SKM-1 treated with dmso at 0.1 percent for 144 hours (cell line): ENCODE data around the gene ARHGAP10.

Experiments used
- DNase-seq: peaks from one replicate; lab custom pipeline; 2025; ENCODE audit not compliant: unreplicated experiment; lab: John Stamatoyannopoulos, UW

ARHGAP10 gene

GRCh38 chr4:147765121-147765529, 33.2 kb downstream of the ARHGAP10 start:
- DNase-seq, result no peak

- no peak for DNase-seq
Observed at GRCh38 chr4:147768113-147768512, 36.2 kb downstream of the ARHGAP10 start.

- DNase-seq, result no peak
Observed at GRCh38 chr4:147769386-147769785, 37.5 kb downstream of the ARHGAP10 start.

- no peak for DNase-seq
Observed at GRCh38 chr4:147770831-147771230, 38.9 kb downstream of the ARHGAP10 start.

GRCh38 chr4:147772056-147772455, 40.2 kb downstream of the ARHGAP10 start:
- no peak for DNase-seq

GRCh38 chr4:147772459-147772969, 40.6 kb downstream of the ARHGAP10 start:
- DNase-seq, result no peak

GRCh38 chr4:147773261-147774184, 41.6 kb downstream of the ARHGAP10 start:
- no peak for DNase-seq

- no peak for DNase-seq
Observed at GRCh38 chr4:147776716-147777115, 44.8 kb downstream of the ARHGAP10 start.

- DNase-seq, result no peak
Observed at GRCh38 chr4:147777456-147778091, 45.7 kb downstream of the ARHGAP10 start.

- no peak for DNase-seq
Observed at GRCh38 chr4:147778942-147779341, 47.1 kb downstream of the ARHGAP10 start.

- peak; percentile 37 for DNase-seq
Observed at GRCh38 chr4:147779451-147779850, 47.6 kb downstream of the ARHGAP10 start.

GRCh38 chr4:147780137-147780777, 48.4 kb downstream of the ARHGAP10 start:
- DNase-seq, result peak; percentile 66

GRCh38 chr4:147782087-147782781, 50.3 kb downstream of the ARHGAP10 start:
- no peak for DNase-seq

- no peak for DNase-seq
Observed at GRCh38 chr4:147785129-147785528, 53.2 kb downstream of the ARHGAP10 start.

GRCh38 chr4:147786031-147786430, 54.1 kb downstream of the ARHGAP10 start:
- no peak for DNase-seq

- DNase-seq, result no peak
Observed at GRCh38 chr4:147786531-147786930, 54.6 kb downstream of the ARHGAP10 start.

- DNase-seq, result no peak
Observed at GRCh38 chr4:147787204-147787603, 55.3 kb downstream of the ARHGAP10 start.

- no peak for DNase-seq
Observed at GRCh38 chr4:147788791-147789190, 56.9 kb downstream of the ARHGAP10 start.

GRCh38 chr4:147789596-147789995, 57.7 kb downstream of the ARHGAP10 start:
- DNase-seq, result no peak

- DNase-seq, result no peak
Observed at GRCh38 chr4:147790412-147790811, 58.5 kb downstream of the ARHGAP10 start.

GRCh38 chr4:147791341-147791740, 59.5 kb downstream of the ARHGAP10 start:
- DNase-seq, result no peak
